ENCODE results near the gene GRIK4.

DNA sequence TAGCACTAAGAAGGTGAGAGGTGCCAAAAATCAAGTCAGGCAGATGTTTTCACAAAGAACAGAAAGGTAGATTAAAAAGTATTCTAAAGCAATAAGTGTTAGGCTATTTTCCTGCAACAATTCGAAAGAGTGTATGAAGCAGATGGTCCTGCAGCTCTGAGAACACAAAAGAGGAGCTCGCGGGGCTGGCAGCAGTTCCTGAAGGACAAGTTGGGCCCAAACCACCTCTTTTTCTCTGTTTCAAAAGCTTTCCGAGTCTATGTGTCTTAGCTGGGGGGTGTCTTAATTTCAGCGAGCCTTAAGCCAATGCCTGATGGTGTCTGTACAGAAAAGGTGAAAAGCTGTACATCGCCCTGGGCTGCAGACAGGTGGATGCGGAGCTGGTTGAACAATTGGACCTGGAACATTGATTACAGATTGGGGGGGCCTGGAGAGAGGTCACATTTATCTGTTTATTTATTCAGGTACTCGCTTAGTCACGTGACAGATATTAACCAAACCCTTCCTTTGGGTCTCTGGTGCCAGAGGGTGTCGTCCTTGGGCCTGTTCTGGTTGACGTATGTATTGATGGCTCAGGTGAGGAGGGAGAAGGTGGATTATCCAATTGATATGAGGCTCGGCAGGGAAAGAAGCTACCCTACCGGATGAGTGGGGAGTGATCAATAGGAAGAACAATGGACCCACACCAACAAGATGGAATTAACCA lies 24.7 kb downstream of the GRIK4 start:
- TF ChIP-seq POLR2A (IDR thresholded peaks at IDR 0.05), result no peak
- TF ChIP-seq, protein P1, sequence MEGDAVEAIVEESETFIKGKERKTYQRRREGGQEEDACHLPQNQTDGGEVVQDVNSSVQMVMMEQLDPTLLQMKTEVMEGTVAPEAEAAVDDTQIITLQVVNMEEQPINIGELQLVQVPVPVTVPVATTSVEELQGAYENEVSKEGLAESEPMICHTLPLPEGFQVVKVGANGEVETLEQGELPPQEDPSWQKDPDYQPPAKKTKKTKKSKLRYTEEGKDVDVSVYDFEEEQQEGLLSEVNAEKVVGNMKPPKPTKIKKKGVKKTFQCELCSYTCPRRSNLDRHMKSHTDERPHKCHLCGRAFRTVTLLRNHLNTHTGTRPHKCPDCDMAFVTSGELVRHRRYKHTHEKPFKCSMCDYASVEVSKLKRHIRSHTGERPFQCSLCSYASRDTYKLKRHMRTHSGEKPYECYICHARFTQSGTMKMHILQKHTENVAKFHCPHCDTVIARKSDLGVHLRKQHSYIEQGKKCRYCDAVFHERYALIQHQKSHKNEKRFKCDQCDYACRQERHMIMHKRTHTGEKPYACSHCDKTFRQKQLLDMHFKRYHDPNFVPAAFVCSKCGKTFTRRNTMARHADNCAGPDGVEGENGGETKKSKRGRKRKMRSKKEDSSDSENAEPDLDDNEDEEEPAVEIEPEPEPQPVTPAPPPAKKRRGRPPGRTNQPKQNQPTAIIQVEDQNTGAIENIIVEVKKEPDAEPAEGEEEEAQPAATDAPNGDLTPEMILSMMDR (IDR thresholded peaks at IDR 0.05), result no peak
